ENCODE results near the gene ERGIC2. TPM values are rescaled to one million over a fixed set of nuclear protein-coding genes. Genes with fewer than 3 reads are reported as not detected.

The ERGIC2 gene
- total and polyA plus RNA-seq, 10 of the 15 experiments (the other 5 are each of a cell fraction or from before 2014, with no cell fraction given): 26.1 to 181 (median 83.9) TPM

- peak; percentile 75 for TF ChIP-seq PKNOX1 (IDR thresholded peaks at IDR 0.05)
- TF ChIP-seq TARDBP (IDR thresholded peaks at IDR 0.05; ENCODE audit: borderline replicate concordance): no peak
- TF ChIP-seq SIN3A (IDR thresholded peaks at IDR 0.05; ENCODE audit: low read depth, low read length): 0 out of 2 replicates have a peak, but pooled peaks have one; percentile 51
- no peak for TF ChIP-seq EZH2 (IDR thresholded peaks at IDR 0.05; ENCODE audit: borderline replicate concordance, control insufficient read depth, low read depth, low read length)
- TF ChIP-seq NFIC (IDR thresholded peaks at IDR 0.05; ENCODE audit: low read depth, low read length): 0 out of 2 replicates have a peak, but pooled peaks have one; percentile 37
- TF ChIP-seq STAT1 (conservative IDR thresholded peaks at IDR 0.05): peak; percentile 6; the same call in 1 of the 2 replicates
- no peak for TF ChIP-seq ZNF207 (IDR thresholded peaks at IDR 0.05; ENCODE audit: borderline replicate concordance)
- TF ChIP-seq PML (IDR thresholded peaks at IDR 0.05; ENCODE audit: low read length): peak; percentile 80
- no peak for TF ChIP-seq PAX8 (IDR thresholded peaks at IDR 0.05)
- TF ChIP-seq SKIL (IDR thresholded peaks at IDR 0.05; ENCODE audit: low read depth, poor library complexity, severe bottlenecking): no peak
- TF ChIP-seq ZNF592 (IDR thresholded peaks at IDR 0.05): no peak
- TF ChIP-seq IRF3 (IDR thresholded peaks at IDR 0.05): no peak
- no peak for TF ChIP-seq TCF7 (IDR thresholded peaks at IDR 0.05; ENCODE audit: borderline replicate concordance)
- no peak for TF ChIP-seq HDGF (IDR thresholded peaks at IDR 0.05)
- 0 out of 2 replicates have a peak, but pooled peaks have one; percentile 50 for TF ChIP-seq WRNIP1 (IDR thresholded peaks at IDR 0.05; ENCODE audit: borderline replicate concordance, low read depth, low read length)
- peak in 1 of 2 experiments; percentile 12; a peak in 1 of 4 replicates for TF ChIP-seq BHLHE40 (IDR thresholded peaks at IDR 0.05; ENCODE audit: borderline replicate concordance in 1 of 2, low read depth in 2 of 2, low read length in 1 of 2)
- 0 out of 4 replicates have a peak, but pooled peaks of 1 of the 2 experiments have one; percentile 5 for TF ChIP-seq EP300 (IDR thresholded peaks at IDR 0.05; ENCODE audit: borderline replicate concordance in 1 of 2, control insufficient read depth in 1 of 2, low read depth in 2 of 2, low read length in 2 of 2)
- peak; percentile 32; the same call in 1 of the 2 replicates for TF ChIP-seq IKZF1 (conservative IDR thresholded peaks at IDR 0.05)
- TF ChIP-seq DPF2 (IDR thresholded peaks at IDR 0.05): no peak
- TF ChIP-seq RFX5 (IDR thresholded peaks at IDR 0.05; ENCODE audit: low read depth, low read length): no peak
These were observed at the start of gene ERGIC2 (continued) for GRCh38 chr12:29380536-29381523.

Measured in GM12878 (cell line).